C4-2B (cell line): ENCODE measurements around the gene PRKCE.
A peak's percentile ranks its signal among the peaks of the same experiment; 100 is the strongest.

Experiments used
- H3K27ac ChIP-seq: fragments of 450-650 bp; 2 replicates; pipeline ENCODE4 v1.5.1; 2017
- ZFX ChIP-seq: fragments of 450-650 bp; IDR thresholded peaks from 2 replicates; pipeline ENCODE4 v1.6.1; 2017
- TF ChIP-seq, protein P1 (sequence below): fragments of 450-650 bp; conservative IDR thresholded peaks from 2 replicates; pipeline ENCODE4 v1.5.1; 2017; ENCODE audit warnings: mild to moderate bottlenecking

PRKCE gene

GRCh38 chr2:45634223-45634622 is 17.3 kb upstream of the PRKCE start:
- no peak for TF ChIP-seq ZFX
- TF ChIP-seq, protein P1, sequence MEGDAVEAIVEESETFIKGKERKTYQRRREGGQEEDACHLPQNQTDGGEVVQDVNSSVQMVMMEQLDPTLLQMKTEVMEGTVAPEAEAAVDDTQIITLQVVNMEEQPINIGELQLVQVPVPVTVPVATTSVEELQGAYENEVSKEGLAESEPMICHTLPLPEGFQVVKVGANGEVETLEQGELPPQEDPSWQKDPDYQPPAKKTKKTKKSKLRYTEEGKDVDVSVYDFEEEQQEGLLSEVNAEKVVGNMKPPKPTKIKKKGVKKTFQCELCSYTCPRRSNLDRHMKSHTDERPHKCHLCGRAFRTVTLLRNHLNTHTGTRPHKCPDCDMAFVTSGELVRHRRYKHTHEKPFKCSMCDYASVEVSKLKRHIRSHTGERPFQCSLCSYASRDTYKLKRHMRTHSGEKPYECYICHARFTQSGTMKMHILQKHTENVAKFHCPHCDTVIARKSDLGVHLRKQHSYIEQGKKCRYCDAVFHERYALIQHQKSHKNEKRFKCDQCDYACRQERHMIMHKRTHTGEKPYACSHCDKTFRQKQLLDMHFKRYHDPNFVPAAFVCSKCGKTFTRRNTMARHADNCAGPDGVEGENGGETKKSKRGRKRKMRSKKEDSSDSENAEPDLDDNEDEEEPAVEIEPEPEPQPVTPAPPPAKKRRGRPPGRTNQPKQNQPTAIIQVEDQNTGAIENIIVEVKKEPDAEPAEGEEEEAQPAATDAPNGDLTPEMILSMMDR: no peak
- no peak overlapping the region for H3K27ac ChIP-seq

DNA sequence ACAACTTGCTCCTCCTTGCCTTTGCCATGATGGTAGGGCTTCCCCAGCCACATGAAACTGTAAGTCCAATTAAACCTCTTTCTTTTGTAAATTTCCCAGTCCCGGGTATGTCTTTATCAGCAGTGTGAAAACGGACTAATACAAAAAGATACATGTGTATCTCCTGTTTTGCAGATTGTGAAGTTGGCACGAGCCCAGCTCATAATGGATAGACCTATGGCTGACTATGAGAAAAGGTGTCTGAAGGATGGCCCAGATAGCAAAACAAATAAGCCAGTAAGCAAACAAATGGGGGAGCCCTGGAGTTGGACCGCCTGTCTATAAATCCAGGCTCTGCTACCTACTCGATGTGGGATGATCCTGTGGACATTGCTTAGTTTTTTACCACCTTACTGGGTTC is 15.5 kb upstream of the PRKCE start:
- H3K27ac ChIP-seq: no peak overlapping the region
- TF ChIP-seq, protein P1: no peak
- TF ChIP-seq ZFX: no peak

- no peak overlapping the region for H3K27ac ChIP-seq
- TF ChIP-seq ZFX: no peak
Observed at GRCh38 chr2:45637440-45637839, 14.0 kb upstream of the PRKCE start.

DNA sequence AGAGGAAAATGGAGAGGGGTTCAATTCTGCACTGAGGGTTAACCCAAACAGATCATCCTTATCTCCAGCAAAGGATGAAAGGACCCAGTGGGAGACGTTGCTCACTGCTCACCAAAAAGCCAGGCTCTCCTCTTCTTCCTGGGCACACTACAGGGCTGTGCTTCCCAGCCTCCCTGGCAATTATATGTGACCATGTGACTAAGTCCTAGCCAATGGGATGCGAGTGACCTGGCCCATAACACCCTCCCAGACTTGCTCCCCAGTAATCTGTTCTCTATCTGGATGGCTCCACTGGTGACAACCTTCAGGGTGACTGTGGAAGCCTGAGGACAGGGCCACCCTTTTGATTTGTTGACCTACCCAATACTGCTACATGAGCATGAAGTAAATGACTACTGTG is 10.9 kb upstream of the PRKCE start:
- TF ChIP-seq, protein P1: no peak
- no peak for TF ChIP-seq ZFX

GRCh38 chr2:45643095-45643494 is 8.4 kb upstream of the PRKCE start:
- H3K27ac ChIP-seq: peak overlapping the region; percentile 21; the same call in 1 of the 2 replicates
- no peak for TF ChIP-seq ZFX
- TF ChIP-seq, protein P1: no peak

More for the DNA sequence above, 10.9 kb upstream of the PRKCE start:
- H3K27ac ChIP-seq: no peak overlapping the region

GRCh38 chr2:45643543-45644542 is 7.6 kb upstream of the PRKCE start:
- peak overlapping the region; percentile 21; the same call in 1 of the 2 replicates for H3K27ac ChIP-seq

GRCh38 chr2:45646289-45646688 is 5.2 kb upstream of the PRKCE start:
- TF ChIP-seq ZFX: no peak
- TF ChIP-seq, protein P1: no peak
- no peak overlapping the region for H3K27ac ChIP-seq

More at GRCh38 chr2:45643543-45644542, 7.6 kb upstream of the PRKCE start:
- TF ChIP-seq, protein P1: peak; percentile 86
- no peak for TF ChIP-seq ZFX
